ENCODE data around the gene TIGD4. TPM values are rescaled to one million over a fixed set of nuclear protein-coding genes. Genes with fewer than 3 reads are reported as not detected.

The TIGD4 gene
- total RNA-seq, 1 experiment from 2014 or later, result 1.9 TPM

- TF ChIP-seq TCF7 (CRISPR knock-in tag; IDR thresholded peaks at IDR 0.05; ENCODE audit: low read depth) (no peak), NFATC4 (CRISPR knock-in tag; IDR thresholded peaks at IDR 0.05) (no peak), ATF1 (CRISPR knock-in tag; IDR thresholded peaks at IDR 0.05) (no peak), ELF4 (CRISPR knock-in tag; IDR thresholded peaks at IDR 0.05; ENCODE audit: low read depth) (no peak), E2F5 (CRISPR knock-in tag; IDR thresholded peaks at IDR 0.05) (no peak), ZNF219 (CRISPR knock-in tag; IDR thresholded peaks at IDR 0.05; ENCODE audit: borderline replicate concordance) (no peak), FOXP4 (CRISPR knock-in tag; IDR thresholded peaks at IDR 0.05) (no peak), SMAD3 (CRISPR knock-in tag; IDR thresholded peaks at IDR 0.05; ENCODE audit: borderline replicate concordance) (no peak), ERG (CRISPR knock-in tag; IDR thresholded peaks at IDR 0.05) (no peak), MXD4 (CRISPR knock-in tag; IDR thresholded peaks at IDR 0.05; ENCODE audit: borderline replicate concordance) (no peak)
- TF ChIP-seq, protein P1, sequence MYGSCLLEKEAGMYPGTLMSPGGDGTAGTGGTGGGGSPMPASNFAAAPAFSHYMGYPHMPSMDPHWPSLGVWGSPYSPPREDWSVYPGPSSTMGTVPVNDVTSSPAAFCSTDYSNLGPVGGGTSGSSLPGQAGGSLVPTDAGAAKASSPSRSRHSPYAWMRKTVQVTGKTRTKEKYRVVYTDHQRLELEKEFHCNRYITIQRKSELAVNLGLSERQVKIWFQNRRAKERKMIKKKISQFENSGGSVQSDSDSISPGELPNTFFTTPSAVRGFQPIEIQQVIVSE (CRISPR knock-in tag; IDR thresholded peaks at IDR 0.05; ENCODE audit: borderline replicate concordance), result no peak
- TF ChIP-seq, protein P2, sequence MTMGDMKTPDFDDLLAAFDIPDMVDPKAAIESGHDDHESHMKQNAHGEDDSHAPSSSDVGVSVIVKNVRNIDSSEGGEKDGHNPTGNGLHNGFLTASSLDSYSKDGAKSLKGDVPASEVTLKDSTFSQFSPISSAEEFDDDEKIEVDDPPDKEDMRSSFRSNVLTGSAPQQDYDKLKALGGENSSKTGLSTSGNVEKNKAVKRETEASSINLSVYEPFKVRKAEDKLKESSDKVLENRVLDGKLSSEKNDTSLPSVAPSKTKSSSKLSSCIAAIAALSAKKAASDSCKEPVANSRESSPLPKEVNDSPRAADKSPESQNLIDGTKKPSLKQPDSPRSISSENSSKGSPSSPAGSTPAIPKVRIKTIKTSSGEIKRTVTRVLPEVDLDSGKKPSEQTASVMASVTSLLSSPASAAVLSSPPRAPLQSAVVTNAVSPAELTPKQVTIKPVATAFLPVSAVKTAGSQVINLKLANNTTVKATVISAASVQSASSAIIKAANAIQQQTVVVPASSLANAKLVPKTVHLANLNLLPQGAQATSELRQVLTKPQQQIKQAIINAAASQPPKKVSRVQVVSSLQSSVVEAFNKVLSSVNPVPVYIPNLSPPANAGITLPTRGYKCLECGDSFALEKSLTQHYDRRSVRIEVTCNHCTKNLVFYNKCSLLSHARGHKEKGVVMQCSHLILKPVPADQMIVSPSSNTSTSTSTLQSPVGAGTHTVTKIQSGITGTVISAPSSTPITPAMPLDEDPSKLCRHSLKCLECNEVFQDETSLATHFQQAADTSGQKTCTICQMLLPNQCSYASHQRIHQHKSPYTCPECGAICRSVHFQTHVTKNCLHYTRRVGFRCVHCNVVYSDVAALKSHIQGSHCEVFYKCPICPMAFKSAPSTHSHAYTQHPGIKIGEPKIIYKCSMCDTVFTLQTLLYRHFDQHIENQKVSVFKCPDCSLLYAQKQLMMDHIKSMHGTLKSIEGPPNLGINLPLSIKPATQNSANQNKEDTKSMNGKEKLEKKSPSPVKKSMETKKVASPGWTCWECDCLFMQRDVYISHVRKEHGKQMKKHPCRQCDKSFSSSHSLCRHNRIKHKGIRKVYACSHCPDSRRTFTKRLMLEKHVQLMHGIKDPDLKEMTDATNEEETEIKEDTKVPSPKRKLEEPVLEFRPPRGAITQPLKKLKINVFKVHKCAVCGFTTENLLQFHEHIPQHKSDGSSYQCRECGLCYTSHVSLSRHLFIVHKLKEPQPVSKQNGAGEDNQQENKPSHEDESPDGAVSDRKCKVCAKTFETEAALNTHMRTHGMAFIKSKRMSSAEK (CRISPR knock-in tag; IDR thresholded peaks at IDR 0.05; ENCODE audit: borderline replicate concordance), result no peak
- H3K4me1 Mint-ChIP-seq, result peaks cover 15% of the 10 kb centered on the region
- no peaks in the 10 kb centered on the region for H3K36me3 Mint-ChIP-seq
- no peak overlapping the region for H3K27ac Mint-ChIP-seq
- no peaks in the 10 kb centered on the region for H3K9me3 Mint-ChIP-seq
- ChIA-PET CTCF (interaction anchor here (0.6 to 1.0 kb wide), 3 partner anchors 18 to 377 kb away, joined by 3 to 4 read pairs (median 3); no protein-coding TSS in a partner anchor), POLR2A (no interaction called here)
- ATAC-seq (peak; percentile 58), DNase-seq (ENCODE audit: low spot score) (no peak)
- H3K27me3 Mint-ChIP-seq (ENCODE audit: low read depth), result no peaks in the 10 kb centered on the region; the same call in 1 of the 2 replicates
- no peak overlapping the region for H3K4me3 Mint-ChIP-seq
Observed at GRCh38 chr4:152784490-152785350, 5.2 kb upstream of the TIGD4 start.

- no peak for DNase-seq (ENCODE audit: low spot score)
- ATAC-seq, result no peak
- CTCF ChIA-PET, result interaction anchor here (0.8 to 2.7 kb wide), 7 partner anchors 74 to 371 kb away, joined by 3 to 16 read pairs (median 8); partner anchors contain the start of gene FHDC1
- TF ChIP-seq FOXJ3 (CRISPR knock-in tag; IDR thresholded peaks at IDR 0.05; ENCODE audit: borderline replicate concordance), result 0 out of 2 replicates have a peak, but pooled peaks have one; percentile 8
- TF ChIP-seq FOXP1 (CRISPR knock-in tag; IDR thresholded peaks at IDR 0.05; ENCODE audit: borderline replicate concordance), result 0 out of 2 replicates have a peak, but pooled peaks have one; percentile 9
- TF ChIP-seq, protein P3, sequence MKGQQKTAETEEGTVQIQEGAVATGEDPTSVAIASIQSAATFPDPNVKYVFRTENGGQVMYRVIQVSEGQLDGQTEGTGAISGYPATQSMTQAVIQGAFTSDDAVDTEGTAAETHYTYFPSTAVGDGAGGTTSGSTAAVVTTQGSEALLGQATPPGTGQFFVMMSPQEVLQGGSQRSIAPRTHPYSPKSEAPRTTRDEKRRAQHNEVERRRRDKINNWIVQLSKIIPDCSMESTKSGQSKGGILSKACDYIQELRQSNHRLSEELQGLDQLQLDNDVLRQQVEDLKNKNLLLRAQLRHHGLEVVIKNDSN (CRISPR knock-in tag; IDR thresholded peaks at IDR 0.05), result 0 out of 2 replicates have a peak, but pooled peaks have one; percentile 11
- no peak for TF ChIP-seq PRRX2 (CRISPR knock-in tag; IDR thresholded peaks at IDR 0.05)
- Mint-ChIP-seq H3K27me3 (ENCODE audit: low read depth) (no peaks in the 10 kb centered on the region; the same call in 1 of the 2 replicates), H3K4me1 (peaks cover 27% of the 10 kb centered on the region), H3K36me3 (0 out of 2 replicates have a peak, but pooled peaks cover under 1% of the 10 kb centered on the region), H3K27ac (peak overlapping the region; percentile 100), H3K4me3 (peak overlapping the region; percentile 99), H3K9me3 (no peaks in the 10 kb centered on the region)
- POLR2A ChIA-PET, result interaction anchor here (0.8 to 2.3 kb wide), 2 partner anchors 101 to 156 kb away, joined by 4 to 18 read pairs; partner anchors contain the start of gene FHDC1
Observed at GRCh38 chr4:152780267-152780778, 793 bp upstream of the TIGD4 start.
